HepG2 (cell line): ENCODE data around the gene RCCD1. TPM values are rescaled to one million over a fixed set of nuclear protein-coding genes. Genes with fewer than 3 reads are reported as not detected.

Experiments used
- ATF7-NPFF ChIP-seq: sonication (generic); formaldehyde crosslinking; IDR thresholded peaks from 2 replicates; pipeline ENCODE4 v1.8.1; 2023; ENCODE audit warnings: mild to moderate bottlenecking, low read depth, missing genetic modification reagents, moderate library complexity
- HNF4A ChIP-seq: sonication (generic); formaldehyde crosslinking; IDR thresholded peaks from 2 replicates; pipeline ENCODE4 v1.4.0; 2020; ENCODE audit warnings: missing genetic modification reagents
- HNRNPH1 ChIP-seq: fragments of 200-400 bp; formaldehyde crosslinking; optimal IDR thresholded peaks from 2 replicates; pipeline ENCODE3; 2017; ENCODE audit warnings: mild to moderate bottlenecking, low read depth, low read length
- SP4 ChIP-seq: sonication (generic); formaldehyde crosslinking; IDR thresholded peaks from 2 replicates; pipeline ENCODE4 v1.8.1; 2023; ENCODE audit warnings: mild to moderate bottlenecking, missing genetic modification reagents
- ZEB1 ChIP-seq: IDR thresholded peaks from 2 replicates; pipeline ENCODE4 v1.6.1; 2012; ENCODE audit warnings: mild to moderate bottlenecking, low read depth, inconsistent platforms; ENCODE audit not compliant: insufficient replicate concordance
- ZFP37 ChIP-seq: sonication (generic); formaldehyde crosslinking; IDR thresholded peaks from 2 replicates; pipeline ENCODE4 v1.4.0; 2020; ENCODE audit warnings: missing genetic modification reagents, borderline replicate concordance
- ZNF329 ChIP-seq: sonication (generic); formaldehyde crosslinking; IDR thresholded peaks from 2 replicates; pipeline ENCODE4 v1.9.0; 2021; ENCODE audit warnings: low read depth, mild to moderate bottlenecking, missing genetic modification reagents
- ZNF350 ChIP-seq: sonication (generic); formaldehyde crosslinking; IDR thresholded peaks from 2 replicates; pipeline ENCODE4 v1.4.0; 2020; ENCODE audit warnings: mild to moderate bottlenecking, low read depth, missing genetic modification reagents, borderline replicate concordance
- ZNF567 ChIP-seq: sonication (generic); formaldehyde crosslinking; IDR thresholded peaks from 2 replicates; pipeline ENCODE4 v1.8.1; 2023; ENCODE audit warnings: mild to moderate bottlenecking, missing genetic modification reagents, borderline replicate concordance
- ZNF687 ChIP-seq: sonication (generic); formaldehyde crosslinking; IDR thresholded peaks from 2 replicates; pipeline ENCODE4 v1.5.1; 2020; ENCODE audit warnings: mild to moderate bottlenecking, missing genetic modification reagents, moderate library complexity
- polyA plus RNA-seq, 8 experiments: library from polyadenylated mRNA; depleted of rRNA in 3 of 8; stranded (reverse) in 7 of 8; unstranded in 1 of 8; fragments of >200 nt; fragmentation: Illumina TruSeq in 4 of 8; extraction: Trizol in 4 of 8; gene quantifications; 2 replicates each; pipeline versions ENCODE4 v1.2.1 to v1.2.3, GENCODE V29; 2011 to 2016; ENCODE audit warnings: low read depth in 4 of 8, missing spikeins in 1 of 8, mixed read lengths in 1 of 8; ENCODE audit not compliant: insufficient read depth in 1 of 8
- total RNA-seq, 5 experiments: library from RNA; depleted of rRNA; stranded (reverse); fragments of >200 nt; fragmentation: Illumina TruSeq; extraction: Trizol; gene quantifications; 2 replicates each; pipeline ENCODE4 v1.2.3, GENCODE V29; 2016; ENCODE audit warnings: low read depth in 1 of 5
- TF ChIP-seq, protein P1 (sequence below): sonication (generic); formaldehyde crosslinking; IDR thresholded peaks from 2 replicates; pipeline ENCODE4 v1.5.0; 2020; ENCODE audit warnings: mild to moderate bottlenecking, missing genetic modification reagents
- TF ChIP-seq, protein P2 (sequence below): sonication (generic); formaldehyde crosslinking; IDR thresholded peaks from 2 replicates; pipeline ENCODE4 v1.5.1; 2020; ENCODE audit warnings: missing genetic modification reagents, mild to moderate bottlenecking, borderline replicate concordance

The RCCD1 gene
- total and polyA plus RNA-seq, 2 of the 13 experiments (the other 11 are each of a cell fraction or from before 2014, with no cell fraction given), result 14.1 to 15.1 TPM

DNA sequence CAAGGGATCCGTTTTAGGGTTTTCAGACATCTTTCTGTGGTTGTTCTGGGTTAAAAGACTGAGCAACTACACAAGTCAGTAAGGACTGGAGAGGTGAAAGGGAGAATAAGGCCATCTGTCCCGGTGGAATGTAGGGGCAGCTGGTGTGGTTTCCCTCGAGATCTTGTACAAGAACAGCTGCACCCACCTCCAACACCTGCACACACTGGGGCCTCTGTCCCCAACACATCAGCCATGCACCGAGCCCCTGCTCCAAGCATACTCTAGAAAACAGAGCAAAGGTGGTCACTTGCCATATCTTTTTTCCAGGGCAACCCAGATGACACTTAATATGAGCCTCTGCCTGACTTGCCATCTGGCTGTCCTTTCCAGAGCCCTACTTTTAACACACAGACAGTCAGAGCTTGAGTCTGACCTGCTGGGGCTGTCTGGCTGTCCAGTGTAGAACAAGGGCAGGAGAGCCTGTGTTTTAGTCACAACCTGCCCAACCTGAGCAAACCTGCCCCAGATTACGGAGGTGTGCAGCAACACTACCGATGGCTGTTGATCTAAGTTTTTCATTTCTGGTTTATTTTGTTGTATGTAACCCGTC is 39.4 kb upstream of the RCCD1 start (continued):
- TF ChIP-seq ZNF687 (no peak), ZNF329 (CRISPR knock-in tag) (no peak), ZNF350 (CRISPR knock-in tag) (no peak), ATF7-NPFF (no peak), ZEB1 (no peak), SP4 (CRISPR knock-in tag) (no peak), HNRNPH1 (no peak), HNF4A (CRISPR knock-in tag) (no peak), ZNF567 (CRISPR knock-in tag) (no peak), ZFP37 (CRISPR knock-in tag) (no peak)
- TF ChIP-seq, protein P1, sequence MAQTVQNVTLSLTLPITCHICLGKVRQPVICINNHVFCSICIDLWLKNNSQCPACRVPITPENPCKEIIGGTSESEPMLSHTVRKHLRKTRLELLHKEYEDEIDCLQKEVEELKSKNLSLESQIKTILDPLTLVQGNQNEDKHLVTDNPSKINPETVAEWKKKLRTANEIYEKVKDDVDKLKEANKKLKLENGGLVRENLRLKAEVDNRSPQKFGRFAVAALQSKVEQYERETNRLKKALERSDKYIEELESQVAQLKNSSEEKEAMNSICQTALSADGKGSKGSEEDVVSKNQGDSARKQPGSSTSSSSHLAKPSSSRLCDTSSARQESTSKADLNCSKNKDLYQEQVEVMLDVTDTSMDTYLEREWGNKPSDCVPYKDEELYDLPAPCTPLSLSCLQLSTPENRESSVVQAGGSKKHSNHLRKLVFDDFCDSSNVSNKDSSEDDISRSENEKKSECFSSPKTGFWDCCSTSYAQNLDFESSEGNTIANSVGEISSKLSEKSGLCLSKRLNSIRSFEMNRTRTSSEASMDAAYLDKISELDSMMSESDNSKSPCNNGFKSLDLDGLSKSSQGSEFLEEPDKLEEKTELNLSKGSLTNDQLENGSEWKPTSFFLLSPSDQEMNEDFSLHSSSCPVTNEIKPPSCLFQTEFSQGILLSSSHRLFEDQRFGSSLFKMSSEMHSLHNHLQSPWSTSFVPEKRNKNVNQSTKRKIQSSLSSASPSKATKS (CRISPR knock-in tag), result no peak
- TF ChIP-seq, protein P2, sequence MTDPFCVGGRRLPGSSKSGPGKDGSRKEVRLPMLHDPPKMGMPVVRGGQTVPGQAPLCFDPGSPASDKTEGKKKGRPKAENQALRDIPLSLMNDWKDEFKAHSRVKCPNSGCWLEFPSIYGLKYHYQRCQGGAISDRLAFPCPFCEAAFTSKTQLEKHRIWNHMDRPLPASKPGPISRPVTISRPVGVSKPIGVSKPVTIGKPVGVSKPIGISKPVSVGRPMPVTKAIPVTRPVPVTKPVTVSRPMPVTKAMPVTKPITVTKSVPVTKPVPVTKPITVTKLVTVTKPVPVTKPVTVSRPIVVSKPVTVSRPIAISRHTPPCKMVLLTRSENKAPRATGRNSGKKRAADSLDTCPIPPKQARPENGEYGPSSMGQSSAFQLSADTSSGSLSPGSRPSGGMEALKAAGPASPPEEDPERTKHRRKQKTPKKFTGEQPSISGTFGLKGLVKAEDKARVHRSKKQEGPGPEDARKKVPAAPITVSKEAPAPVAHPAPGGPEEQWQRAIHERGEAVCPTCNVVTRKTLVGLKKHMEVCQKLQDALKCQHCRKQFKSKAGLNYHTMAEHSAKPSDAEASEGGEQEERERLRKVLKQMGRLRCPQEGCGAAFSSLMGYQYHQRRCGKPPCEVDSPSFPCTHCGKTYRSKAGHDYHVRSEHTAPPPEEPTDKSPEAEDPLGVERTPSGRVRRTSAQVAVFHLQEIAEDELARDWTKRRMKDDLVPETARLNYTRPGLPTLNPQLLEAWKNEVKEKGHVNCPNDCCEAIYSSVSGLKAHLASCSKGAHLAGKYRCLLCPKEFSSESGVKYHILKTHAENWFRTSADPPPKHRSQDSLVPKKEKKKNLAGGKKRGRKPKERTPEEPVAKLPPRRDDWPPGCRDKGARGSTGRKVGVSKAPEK, result no peak
